Measurements from ENCODE around the gene MRM2.

Gene MRM2

DNA sequence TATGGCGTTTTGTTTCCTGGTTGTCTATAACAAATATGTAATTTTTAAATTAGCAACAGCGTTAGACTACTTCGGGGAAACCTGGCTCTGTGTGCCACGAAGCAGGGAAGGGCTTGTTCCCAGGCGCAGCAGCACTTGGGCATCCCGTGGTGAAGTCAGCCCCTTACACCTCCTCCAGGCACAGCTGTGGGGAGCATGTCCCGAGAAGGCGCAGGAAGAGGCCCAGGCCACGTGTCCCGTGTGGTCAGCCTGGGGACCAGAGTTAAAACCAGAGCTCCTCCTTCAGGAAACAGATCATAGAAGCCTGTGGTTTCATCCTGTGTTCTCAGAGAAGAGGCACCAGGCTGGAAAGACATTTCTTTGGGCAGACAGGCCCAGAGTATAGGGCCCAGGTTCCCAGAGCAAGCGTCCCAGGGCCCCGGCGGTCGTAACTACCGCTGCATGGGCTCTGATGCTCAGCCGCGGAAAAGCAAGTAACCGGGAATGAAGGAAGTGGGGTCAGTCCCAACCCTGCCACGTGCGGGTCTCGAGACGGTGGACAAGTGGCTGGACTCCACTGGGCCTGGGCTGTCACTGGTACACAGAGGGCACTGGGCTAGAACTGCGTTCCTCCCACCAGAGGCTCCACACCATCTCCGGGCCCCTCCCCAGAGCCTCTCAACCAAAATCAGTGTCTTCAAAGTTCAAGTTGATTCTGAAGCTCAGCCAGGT is 7.1 kb upstream of the MRM2 start:
- in situ Hi-C loops (cut with MboI; ENCODE audit: low sequenced_read_pairs) = no loop called here

DNA sequence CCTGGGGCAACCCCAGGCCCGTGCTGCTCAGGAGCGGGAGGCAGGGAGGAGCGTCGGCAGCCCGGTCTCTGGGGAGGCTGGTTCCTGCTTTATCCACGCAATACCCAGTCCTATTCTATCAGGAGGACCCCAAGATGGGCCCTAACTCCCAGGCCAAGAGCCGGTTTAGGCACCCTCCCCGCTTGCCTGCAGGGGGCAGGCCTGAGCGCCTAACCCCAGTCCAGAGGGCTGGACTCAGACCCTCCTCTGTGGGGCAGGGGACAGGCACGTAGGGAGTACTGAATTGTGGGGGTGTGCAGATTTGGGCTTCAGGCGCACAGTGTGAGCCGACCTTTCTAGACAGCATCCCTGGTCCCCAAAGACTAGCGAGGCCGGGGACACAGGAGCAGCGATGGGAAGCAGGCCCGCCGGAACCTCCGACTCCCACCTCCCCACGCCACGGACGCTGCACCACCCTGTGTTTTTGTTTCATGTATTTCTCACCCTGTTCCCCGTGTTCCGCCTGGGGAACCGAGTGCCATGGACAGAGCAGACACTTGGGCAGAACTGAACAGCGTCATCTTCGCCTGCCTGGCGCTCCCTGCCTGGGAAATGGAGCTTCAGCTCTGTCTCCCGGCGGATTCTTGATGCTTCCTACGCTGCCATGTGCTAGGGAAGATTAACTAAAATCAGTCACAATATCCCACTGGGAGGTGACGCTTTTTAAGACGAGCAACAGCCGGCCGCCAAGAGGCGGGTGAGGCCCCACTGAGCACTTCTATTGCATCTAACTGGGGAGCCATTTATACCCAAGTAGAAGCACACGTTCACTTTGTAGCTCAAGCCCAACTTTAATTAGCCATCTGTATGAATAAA is 5.4 kb upstream of the MRM2 start:
- in situ Hi-C loops (cut with MboI; ENCODE audit: low sequenced_read_pairs) = no loop called here

- in situ Hi-C loops (cut with MboI; ENCODE audit: low sequenced_read_pairs) = no loop called here
Measured at GRCh38 chr7:2245883-2246675, 4.1 kb upstream of the MRM2 start.

- in situ Hi-C loops (cut with MboI; ENCODE audit: low sequenced_read_pairs) = no loop called here
Measured at GRCh38 chr7:2244404-2244995, 2.5 kb upstream of the MRM2 start.

DNA sequence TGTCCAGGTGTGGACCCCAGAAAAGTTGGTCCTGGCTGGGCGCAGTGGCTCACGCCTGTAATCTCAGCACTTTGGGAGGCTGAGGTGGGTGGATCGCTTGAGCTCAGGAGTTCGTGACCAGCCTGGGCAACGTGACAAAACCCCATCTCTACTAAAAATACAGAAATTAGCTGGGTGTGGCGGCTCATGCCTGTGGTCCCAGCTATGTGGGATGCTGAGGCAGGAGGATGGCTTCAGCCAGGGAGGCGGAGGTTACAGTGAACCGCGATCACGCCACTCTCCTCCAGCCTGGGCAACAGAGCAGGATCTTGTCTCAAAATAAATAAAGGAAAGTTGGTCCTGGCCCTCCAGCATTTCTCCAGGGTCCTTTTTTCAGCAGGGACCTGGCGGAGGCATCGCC is 1.5 kb upstream of the MRM2 start:
- in situ Hi-C loops (cut with MboI; ENCODE audit: low sequenced_read_pairs) = no loop called here

- in situ Hi-C loops (cut with MboI; ENCODE audit: low sequenced_read_pairs) = no loop called here
Measured at GRCh38 chr7:2242541-2243429, 780 bp upstream of the MRM2 start.

GRCh38 chr7:2239242-2239641 is 2.8 kb downstream of the MRM2 start:
- in situ Hi-C loops (cut with MboI; ENCODE audit: low sequenced_read_pairs) = no loop called here

- in situ Hi-C loops (cut with MboI; ENCODE audit: low sequenced_read_pairs) = no loop called here
Measured at GRCh38 chr7:2237109-2237602, 4.8 kb downstream of the MRM2 start.

- in situ Hi-C loops (cut with MboI; ENCODE audit: low sequenced_read_pairs) = no loop called here
Measured at GRCh38 chr7:2233926-2234325, 8.1 kb downstream of the MRM2 start.

GRCh38 chr7:2232766-2233520 is 9.1 kb downstream of the MRM2 start, which contains the start of gene MAD1L1:
MAD1L1 (minus strand) TSS chr7:2232945; CDS start chr7:2230133, 2,812 bp downstream.
- in situ Hi-C loops (cut with MboI; ENCODE audit: low sequenced_read_pairs) = no loop called here

- in situ Hi-C loops (cut with MboI; ENCODE audit: low sequenced_read_pairs) = no loop called here
Measured at GRCh38 chr7:2231992-2232765, 9.8 kb downstream of the MRM2 start.

- in situ Hi-C loops (cut with MboI; ENCODE audit: low sequenced_read_pairs) = no loop called here
Measured at GRCh38 chr7:2230882-2231281, 11.1 kb downstream of the MRM2 start.

DNA sequence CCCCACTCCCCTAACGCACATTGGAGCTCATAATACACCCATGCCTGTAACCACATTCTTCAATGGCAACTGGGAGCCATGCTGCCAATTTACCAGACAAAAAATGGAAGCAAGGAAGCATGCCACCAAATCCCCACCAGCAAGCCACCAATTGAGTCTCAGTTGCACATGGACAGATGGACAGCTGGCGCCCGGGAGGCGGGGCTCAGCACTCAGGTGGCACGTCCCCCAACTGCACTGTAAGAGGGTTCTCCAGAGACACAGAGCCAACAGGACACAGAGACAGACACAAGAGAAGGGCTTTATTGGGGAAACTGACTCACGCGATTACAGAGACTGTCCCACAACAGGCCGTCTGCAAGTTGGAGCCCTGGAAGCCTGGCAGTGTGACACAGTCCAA is 11.8 kb downstream of the MRM2 start:
- in situ Hi-C loops (cut with MboI; ENCODE audit: low sequenced_read_pairs) = no loop called here

- in situ Hi-C loops (cut with MboI; ENCODE audit: low sequenced_read_pairs) = no loop called here
Measured at GRCh38 chr7:2229467-2229866, 12.5 kb downstream of the MRM2 start.

GRCh38 chr7:2228921-2229320 is 13.1 kb downstream of the MRM2 start:
- in situ Hi-C loops (cut with MboI; ENCODE audit: low sequenced_read_pairs) = no loop called here

DNA sequence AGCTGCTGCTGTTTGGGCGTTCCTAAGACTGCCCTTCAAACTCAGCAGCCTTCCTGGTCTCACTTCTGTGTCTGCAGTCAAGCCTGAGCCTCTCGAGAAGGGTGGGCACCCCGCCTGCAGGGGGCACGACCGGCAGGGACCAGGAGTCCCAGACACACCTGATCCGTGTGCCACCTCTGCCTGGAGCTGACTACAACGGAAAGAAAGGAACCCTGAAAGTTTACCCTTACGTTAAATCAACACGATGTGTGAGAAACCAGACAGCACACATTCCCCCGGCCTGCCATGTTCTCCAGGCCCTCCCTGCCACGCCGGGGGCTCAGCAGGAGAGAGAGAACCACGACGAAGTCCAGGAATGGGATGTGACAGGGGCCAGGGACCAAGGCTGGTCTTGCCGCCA is 14.3 kb downstream of the MRM2 start:
- in situ Hi-C loops (cut with MboI; ENCODE audit: low sequenced_read_pairs) = no loop called here

DNA sequence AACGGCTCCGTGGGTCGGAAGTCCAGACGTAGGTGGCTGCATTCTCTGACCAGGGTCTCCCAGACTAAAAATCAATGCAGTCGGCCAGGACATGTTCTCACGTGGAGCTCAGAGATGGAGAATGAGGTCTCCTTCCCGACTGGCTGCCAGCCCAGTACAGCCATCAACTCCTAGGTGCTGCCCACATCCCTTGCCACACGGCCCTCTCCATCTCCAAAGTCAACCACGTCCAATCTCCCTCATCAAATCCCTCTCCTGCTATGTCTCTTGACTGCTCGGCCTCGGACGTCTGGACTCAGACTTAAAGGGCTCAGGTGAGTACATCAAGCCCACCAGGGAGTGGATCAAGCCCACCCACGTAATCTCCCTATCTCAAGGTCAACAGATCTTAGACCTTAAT is 16.2 kb downstream of the MRM2 start:
- in situ Hi-C loops (cut with MboI; ENCODE audit: low sequenced_read_pairs) = no loop called here

DNA sequence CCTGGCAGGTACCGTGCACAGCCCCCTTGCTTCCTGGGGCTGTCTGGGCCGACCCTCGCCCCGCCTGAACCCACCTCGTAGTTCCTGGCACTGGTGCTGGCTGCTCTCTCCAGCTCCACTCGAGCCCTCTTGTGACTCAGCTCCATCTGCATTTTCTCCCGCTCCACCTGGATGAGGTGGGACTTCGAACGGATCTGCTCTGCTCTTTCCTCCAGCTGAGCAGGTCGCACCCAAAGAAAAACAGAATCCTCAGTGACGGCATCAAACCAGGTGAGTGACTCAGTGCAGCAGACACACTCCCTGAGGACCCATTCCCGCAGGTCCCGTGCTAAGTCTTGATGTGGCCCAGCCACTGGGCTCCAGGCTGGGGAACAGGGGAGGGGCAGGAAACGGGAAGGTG is 16.7 kb downstream of the MRM2 start:
- in situ Hi-C loops (cut with MboI; ENCODE audit: low sequenced_read_pairs) = no loop called here
